Dermis microvascular lymphatic vessel endothelial cell (primary cell): ENCODE measurements around the gene SCN10A. TPM values are rescaled to one million over a fixed set of nuclear protein-coding genes. Genes with fewer than 3 reads are reported as not detected.
A peak's percentile ranks its signal among the peaks of the same experiment; 100 is the strongest.

ENCODE experiments used
- DNase-seq, 2 donors: peaks; one replicate each; pipeline versions ENCODE4 v3.0.0 to v3.0.0-alpha.2; 2010; ENCODE audit warnings: low read depth in 2 of 2
- total RNA-seq: library from RNA; depleted of rRNA; stranded (reverse); fragments of >200 nt; gene quantifications from 2 replicates; pipeline ENCODE4 v1.2.1, GENCODE V29; 2014

SCN10A gene
- total RNA-seq, 1 donor from 2014 or later: not detected

DNA sequence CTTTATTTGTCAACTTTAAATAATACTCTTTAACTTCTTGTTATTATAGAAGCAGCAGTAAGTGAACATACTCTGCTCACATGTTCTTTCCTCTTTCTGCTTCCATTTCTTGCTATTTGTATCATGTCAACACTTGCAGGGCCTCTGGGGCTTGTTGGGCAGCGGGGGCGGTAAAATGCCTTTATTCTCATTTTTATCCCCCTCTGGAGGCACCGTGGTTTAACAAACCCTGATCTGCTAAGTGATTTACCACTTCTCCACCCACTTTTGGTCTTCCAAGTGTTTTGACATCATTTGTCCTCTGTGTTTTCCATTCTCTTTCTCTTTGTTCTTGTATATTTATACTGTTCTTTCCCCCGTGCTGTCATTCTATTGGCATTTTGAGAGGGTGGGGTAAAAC lies 33.9 kb downstream of the SCN10A start:
- DNase-seq: no peak

- peak in 1 of 2 donors; percentile 5 for DNase-seq
These were observed 42.5 kb downstream of the SCN10A start for GRCh38 chr3:38773528-38773927.

DNA sequence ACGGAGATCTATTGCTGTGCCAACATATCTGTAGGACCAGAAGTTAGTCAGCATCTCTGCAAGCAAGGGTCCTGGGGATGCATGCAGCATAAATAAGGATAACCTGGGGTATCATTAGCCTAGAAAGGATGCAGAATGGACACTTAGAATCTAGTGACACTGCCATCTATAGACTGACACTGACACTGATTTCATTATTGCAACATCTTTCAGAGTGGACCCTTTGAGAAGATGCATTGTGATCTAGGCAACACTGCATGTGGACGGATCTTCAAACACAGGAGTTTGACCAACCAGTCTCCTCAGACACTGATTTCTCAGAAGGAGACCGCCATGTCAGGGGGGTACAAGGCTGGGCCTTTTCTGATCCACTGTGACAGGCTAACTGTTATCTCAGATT lies 52.4 kb downstream of the SCN10A start:
- DNase-seq: no peak

DNA sequence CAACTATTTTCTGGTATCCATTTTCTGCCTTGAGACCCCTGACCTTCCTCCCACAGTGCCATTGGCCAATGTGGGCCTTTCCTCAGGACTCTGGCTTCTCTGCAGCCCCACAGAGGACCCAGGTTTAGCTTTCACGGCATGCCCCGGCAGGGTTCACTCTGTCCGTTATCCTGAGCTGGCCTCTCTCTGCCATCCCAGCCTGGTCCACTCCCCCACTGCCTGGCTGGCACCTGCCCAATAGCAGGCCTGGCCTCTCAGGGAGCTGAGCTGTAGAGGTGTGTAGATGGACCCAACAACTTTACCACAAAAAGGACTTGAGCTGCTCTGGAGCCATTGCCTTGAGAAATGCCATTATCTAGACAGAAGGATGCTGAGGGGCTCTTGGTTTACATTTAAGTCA lies 57.5 kb downstream of the SCN10A start:
- DNase-seq: no peak

GRCh38 chr3:38757721-38758120 lies 58.3 kb downstream of the SCN10A start:
- DNase-seq: no peak

- DNase-seq: no peak
These were observed 59.1 kb downstream of the SCN10A start for GRCh38 chr3:38756892-38757291.

DNA sequence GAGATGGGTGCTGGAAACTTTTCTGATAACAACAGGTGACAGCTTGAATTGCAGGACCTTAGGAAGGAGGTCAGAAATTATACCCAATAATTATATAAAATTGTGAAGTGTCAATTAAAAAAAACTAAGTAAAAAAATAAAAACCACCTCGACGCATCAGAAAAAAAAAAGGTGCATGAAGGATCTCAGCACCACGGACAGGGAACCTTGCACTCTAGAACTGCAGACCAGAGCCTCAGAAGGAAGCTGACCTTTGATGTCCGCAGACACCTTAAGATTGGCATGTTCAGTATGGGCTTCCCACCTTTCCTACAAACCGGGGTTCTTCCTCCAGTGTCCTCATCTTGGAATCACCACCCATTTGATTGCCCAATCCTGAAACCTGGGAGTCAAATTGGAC lies 60.9 kb downstream of the SCN10A start:
- peak in 1 of 2 donors; percentile 20 for DNase-seq

DNA sequence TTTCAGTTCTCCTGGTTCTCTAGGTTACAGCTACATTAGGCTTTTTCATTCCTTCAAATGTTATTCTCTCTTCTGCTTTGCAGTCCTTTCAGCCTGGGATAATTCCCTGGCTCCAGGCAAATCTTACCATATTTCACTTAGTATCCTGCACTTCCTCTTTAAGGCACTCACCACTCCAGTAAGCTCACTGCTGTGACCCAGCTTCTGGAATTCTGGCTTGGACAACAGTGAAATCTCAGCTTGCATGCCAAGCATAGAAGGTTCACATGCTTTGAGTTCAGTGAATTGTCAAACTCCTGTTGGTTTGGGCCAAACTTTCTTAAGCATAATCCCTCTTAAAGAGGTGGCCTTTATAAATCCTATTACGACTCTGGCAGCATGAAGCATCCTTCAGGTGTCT lies 69.4 kb downstream of the SCN10A start:
- no peak for DNase-seq

GRCh38 chr3:38743043-38743442 lies 73.0 kb downstream of the SCN10A start:
- DNase-seq: no peak

GRCh38 chr3:38742550-38742949 lies 73.5 kb downstream of the SCN10A start:
- no peak for DNase-seq

DNA sequence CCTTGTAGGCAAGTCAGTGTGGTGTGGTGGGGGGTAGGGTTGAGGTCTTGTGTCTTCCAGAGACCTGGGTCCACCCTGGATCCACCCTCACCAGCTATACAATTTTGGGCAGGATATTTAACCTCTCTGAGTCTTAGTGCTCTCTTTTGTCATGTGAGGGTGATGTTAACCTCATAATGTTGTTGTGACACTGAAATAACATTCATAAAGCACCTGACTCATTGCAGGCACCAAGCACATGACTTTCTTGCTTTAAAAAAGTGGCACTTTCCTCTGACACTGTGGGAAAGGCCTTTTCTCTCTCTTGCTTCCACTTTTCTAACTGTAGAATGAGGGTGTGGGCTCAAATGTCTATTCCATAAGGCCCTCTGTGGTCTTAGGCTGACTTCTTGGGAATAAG lies 75.5 kb downstream of the SCN10A start:
- no peak for DNase-seq

- no peak for DNase-seq
These were observed 76.1 kb downstream of the SCN10A start for GRCh38 chr3:38739931-38740330.

- peak in 1 of 2 donors; percentile 46 for DNase-seq
These were observed 76.7 kb downstream of the SCN10A start for GRCh38 chr3:38739396-38739689.

DNA sequence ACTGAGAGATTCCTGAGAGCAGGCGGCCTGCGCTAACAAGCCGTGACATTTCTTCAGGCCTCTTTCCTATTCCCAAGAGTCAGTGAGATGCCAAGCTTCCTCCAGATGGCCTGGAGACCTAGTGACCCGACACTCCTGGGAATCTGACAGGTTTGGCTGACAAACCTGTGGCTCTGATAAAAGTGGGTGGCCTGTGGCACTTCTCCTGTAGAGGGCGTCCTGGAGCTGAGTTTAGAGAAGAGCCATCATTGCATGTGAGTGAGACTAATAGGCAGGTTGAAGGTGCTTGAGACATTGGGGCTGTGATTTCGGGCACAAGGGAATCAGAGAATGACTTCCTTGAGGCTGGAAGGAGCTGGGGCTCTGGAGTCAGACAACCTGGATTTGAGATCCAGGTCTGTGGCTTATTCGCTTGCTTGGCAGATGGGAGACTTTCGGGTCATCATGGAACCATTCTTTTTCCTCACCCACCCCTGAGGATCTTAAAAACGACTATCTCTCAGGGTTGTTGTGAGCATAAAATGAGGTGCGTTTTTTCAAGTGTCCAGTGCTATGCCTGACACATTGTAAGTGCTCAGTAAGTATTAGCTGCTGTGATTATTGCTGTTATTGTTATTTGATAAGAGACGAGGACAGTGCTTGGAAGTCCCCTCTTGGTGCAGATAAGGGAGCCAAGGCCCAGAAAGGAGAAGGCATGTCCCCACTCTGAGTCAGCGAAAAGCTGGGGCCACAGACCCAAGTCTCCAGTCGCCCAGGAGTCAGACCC lies 77.2 kb downstream of the SCN10A start:
- peak; percentile 27 to 63 for DNase-seq

GRCh38 chr3:38731522-38731921 lies 84.5 kb downstream of the SCN10A start:
- DNase-seq: no peak

DNA sequence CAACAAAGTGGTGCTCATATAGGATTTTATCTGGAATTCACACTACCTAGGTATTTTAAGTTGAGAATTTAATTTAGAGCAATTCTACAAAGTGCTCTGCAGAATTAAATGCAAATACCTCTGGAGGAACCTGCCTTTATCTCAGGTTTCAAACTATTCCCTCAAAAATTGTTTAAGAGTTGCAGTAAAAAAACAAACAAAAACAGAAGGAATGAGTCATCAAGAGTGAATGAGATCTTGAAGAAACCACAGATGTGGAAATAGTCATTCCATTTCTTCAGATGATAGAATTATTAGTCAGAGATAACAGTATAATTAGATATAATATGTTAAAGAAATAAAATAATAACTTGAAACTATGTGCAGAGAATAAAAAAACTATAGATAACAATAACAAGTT lies 85.7 kb downstream of the SCN10A start:
- DNase-seq: peak in 1 of 2 donors; percentile 30

DNA sequence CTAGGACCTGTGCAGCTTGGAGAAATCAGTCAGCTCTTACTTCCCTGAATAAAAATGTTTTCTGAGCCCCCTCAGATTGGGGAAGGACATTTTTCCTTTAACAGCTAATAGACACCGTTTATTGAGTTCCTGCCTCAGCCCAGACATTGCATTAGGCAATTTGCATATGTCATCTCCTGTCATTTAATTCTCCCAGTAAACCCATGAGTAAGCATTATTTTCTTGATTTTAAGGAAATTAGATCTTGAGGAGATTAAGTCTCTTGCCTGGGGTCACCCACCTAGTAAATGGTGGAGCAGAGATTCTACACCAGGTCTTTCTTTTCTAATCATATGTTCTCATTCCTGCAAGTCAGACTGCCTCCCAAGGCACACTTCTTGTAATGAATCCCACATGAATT lies 88.0 kb downstream of the SCN10A start:
- DNase-seq: no peak

- no peak for DNase-seq
These were observed 89.3 kb downstream of the SCN10A start for GRCh38 chr3:38726751-38727150.

DNA sequence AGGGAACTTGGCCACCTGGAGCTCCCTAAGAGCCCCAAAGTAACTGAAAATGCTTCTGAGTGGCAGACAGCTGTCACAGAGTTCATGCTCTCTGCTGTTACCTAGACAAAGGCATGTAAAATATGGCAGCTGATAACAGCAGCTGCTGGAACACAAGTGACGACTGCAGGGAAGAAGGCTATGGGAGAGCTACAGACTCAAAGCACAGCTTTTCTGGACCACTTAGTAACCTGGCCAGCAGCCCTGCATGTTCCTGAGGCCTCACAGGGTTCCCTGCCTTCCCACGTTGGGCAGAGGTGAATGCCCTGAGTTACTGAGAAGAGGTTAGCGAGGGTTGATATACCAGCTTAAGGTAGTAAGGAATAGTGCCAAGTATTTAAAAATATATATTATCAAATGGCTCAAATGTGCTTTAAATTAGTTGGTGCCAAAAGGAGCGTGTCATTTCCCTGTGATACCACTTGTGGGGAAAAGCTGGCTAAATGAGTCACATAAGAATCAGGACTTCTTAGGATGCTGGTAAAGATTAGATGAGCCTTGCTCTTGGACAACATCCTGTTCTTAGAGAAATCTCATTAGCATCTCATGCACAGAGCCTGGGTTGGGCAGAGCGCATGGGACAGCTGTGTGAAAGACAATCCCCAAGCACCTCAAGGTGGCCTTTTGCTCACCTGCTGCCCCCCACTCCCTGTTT lies 90.1 kb downstream of the SCN10A start:
- DNase-seq: peak in 1 of 2 donors; percentile 57

GRCh38 chr3:38724392-38724736 lies 91.7 kb downstream of the SCN10A start:
- no peak for DNase-seq

- peak in 1 of 2 donors; percentile 11 for DNase-seq
These were observed 92.2 kb downstream of the SCN10A start for GRCh38 chr3:38723569-38724391.

- DNase-seq: peak in 1 of 2 donors; percentile 73
These were observed 93.0 kb downstream of the SCN10A start for GRCh38 chr3:38722781-38723568.
